Activated B cell treated with CpG ODN at 0.5 μM for 24 hours (primary cell): Measurements from ENCODE around the gene NOL4L. TPM values are rescaled to one million over a fixed set of nuclear protein-coding genes. Genes with fewer than 3 reads are reported as not detected.

Experiments
- ATAC-seq: fragments of 200-7000 bp; cut with Tn5 transposase; one replicate; pipeline ENCODE4 v1.10.0; 2021; ENCODE audit warnings: low read depth, mild to moderate bottlenecking, moderate library complexity
- CTCF ChIA-PET: fragments of 350-600 bp; sonication (Branson Sonifier 250); formaldehyde crosslinking; loops from one replicate; lab custom pipeline; 2021; ENCODE audit warnings: antibody characterized with exemption; lab: Charles Lee
- POLR2A ChIA-PET: fragments of 350-600 bp; sonication (Branson Sonifier 250); formaldehyde crosslinking; loops from one replicate; lab custom pipeline; 2021; ENCODE audit warnings: antibody characterized with exemption; lab: Charles Lee
- DNase-seq: peaks from one replicate; pipeline ENCODE4 v3.0.0; 2022
- H3K27ac Mint-ChIP-seq: one replicate; pipeline ENCODE4 v1.8.0; 2020; ENCODE audit warnings: mixed read lengths
- H3K27me3 Mint-ChIP-seq: one replicate; pipeline ENCODE4 v1.8.0; 2021; ENCODE audit warnings: mixed read lengths
- H3K36me3 Mint-ChIP-seq: one replicate; pipeline ENCODE4 v1.8.0; 2021; ENCODE audit warnings: low read depth, mixed read lengths
- H3K4me1 Mint-ChIP-seq: one replicate; pipeline ENCODE4 v1.8.0; 2021; ENCODE audit warnings: mixed read lengths
- H3K4me3 Mint-ChIP-seq: one replicate; pipeline ENCODE4 v1.8.0; 2020; ENCODE audit warnings: mild to moderate bottlenecking, mixed read lengths
- H3K9me3 Mint-ChIP-seq: one replicate; pipeline ENCODE4 v1.8.0; 2020; ENCODE audit warnings: mixed read lengths
- intact Hi-C: fragments of 100-400 bp; cut with micrococcal nuclease; formaldehyde crosslinking; loops from one replicate; pipeline ENCODE4 v1.15.1; 2024
- total RNA-seq: library from RNA; stranded (reverse); gene quantifications from 2 replicates; pipeline ENCODE4 v1.2.3, GENCODE V29; 2022
- TF ChIP-seq, protein P1 (sequence below): fragments of 200-600 bp; IDR thresholded peaks from one replicate; pipeline ENCODE4 v1.8.0; 2022; ENCODE audit warnings: antibody characterized with exemption, mild to moderate bottlenecking

NOL4L gene
- total RNA-seq, 1 donor from 2014 or later = 4.7 TPM

DNA sequence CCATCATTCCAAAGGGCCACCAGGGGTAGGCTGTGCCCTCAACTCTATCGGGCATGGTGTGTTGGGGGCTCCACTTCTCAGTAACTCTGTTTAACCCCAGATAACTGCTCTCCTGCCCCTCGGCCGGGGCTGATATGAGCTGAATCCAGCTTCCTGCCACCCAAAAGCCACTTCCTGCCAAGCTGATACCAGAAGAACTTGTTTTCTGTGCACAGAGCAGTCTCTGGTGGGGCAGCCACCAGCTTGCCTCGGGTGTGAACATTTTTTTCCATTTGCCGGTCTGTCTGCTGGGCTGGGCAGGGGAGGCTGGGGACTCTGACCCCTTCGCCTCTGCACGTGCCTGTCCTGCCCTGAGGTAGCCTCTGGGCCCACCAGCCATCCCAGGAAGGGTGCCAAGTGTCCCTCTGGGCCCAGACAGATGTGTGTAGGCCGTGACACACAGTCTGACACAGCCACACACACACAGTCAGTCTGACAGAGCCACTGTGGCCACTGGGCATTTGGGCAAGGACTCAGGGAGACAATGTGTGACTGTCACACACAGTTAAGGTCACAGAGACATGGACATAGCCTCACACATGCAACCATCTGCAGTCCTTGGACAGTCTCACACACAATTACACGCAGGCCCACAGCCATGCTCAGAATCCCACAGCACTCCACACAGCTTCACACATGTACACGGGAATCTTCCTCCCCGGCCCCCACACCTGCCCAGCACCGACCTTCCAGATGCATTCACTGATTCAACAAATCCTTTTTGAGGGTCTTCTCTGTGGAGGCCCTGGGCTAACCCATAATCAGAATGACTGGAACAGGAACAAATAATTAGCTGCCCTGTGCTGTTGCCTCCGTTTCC lies 45.1 kb downstream of the NOL4L start:
- DNase-seq = peak; percentile 25
- Mint-ChIP-seq H3K27ac (peak overlapping the region; percentile 82), H3K4me1 (peaks cover 47% of the 10 kb centered on the region), H3K4me3 (peak overlapping the region; percentile 49), H3K27me3 (no peaks in the 10 kb centered on the region), H3K36me3 (peaks cover 3% of the 10 kb centered on the region), H3K9me3 (no peaks in the 10 kb centered on the region)
- TF ChIP-seq, protein P1, sequence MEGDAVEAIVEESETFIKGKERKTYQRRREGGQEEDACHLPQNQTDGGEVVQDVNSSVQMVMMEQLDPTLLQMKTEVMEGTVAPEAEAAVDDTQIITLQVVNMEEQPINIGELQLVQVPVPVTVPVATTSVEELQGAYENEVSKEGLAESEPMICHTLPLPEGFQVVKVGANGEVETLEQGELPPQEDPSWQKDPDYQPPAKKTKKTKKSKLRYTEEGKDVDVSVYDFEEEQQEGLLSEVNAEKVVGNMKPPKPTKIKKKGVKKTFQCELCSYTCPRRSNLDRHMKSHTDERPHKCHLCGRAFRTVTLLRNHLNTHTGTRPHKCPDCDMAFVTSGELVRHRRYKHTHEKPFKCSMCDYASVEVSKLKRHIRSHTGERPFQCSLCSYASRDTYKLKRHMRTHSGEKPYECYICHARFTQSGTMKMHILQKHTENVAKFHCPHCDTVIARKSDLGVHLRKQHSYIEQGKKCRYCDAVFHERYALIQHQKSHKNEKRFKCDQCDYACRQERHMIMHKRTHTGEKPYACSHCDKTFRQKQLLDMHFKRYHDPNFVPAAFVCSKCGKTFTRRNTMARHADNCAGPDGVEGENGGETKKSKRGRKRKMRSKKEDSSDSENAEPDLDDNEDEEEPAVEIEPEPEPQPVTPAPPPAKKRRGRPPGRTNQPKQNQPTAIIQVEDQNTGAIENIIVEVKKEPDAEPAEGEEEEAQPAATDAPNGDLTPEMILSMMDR = no peak
- intact Hi-C loops = loop anchor here (2.0 to 5.0 kb wide), 3 partner anchors 15 to 333 kb away; partner anchors contain the start of genes PLAGL2 and POFUT1
- peak; percentile 23 for ATAC-seq
- CTCF ChIA-PET = interaction anchor here (1.7 to 2.3 kb wide), 2 partner anchors 18 to 113 kb away, joined by 9 to 10 read pairs; no protein-coding TSS in a partner anchor
- POLR2A ChIA-PET = interaction anchor here (0.6 to 1.6 kb wide), 2 partner anchors 13 to 112 kb away, joined by 8 to 9 read pairs; no protein-coding TSS in a partner anchor

DNA sequence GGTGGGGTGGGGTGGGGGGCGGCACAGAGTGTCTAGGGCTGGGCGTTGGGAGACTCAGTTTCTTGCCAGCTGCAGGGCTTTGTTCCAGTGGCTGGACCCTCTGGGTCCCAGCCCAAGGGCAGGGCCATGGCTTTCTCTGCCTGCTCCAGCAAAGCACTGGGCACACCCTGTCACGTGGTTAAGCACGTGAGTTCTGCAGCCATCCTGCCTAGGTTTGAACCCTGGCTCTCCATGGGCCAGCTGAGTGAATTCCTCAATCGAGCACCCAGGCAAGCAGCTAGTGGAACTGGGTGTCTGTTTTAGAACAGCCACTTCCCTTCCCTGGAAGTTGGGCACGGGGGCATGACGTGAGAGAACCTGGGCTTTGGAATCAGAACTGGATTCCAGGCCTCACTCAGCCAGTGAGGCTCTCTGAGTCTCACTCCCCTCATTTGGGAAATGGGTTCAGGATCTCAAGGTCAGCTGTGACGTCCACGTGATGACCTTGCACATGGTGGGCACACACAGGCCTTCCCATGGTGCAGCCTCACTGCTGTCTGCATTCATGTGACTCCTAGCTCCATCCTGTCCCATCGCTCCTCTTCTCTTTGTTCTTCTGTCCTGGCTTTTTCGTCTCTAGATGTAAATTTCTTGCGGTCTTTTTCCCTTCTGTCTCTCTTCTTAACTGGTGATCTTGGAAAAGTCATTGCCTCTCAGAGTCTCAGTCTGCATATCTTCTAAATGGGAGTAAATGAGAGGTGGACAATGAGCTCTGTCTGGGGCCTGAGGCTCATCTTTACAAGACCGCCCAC lies 45.9 kb downstream of the NOL4L start:
- Mint-ChIP-seq H3K9me3 (no peaks in the 10 kb centered on the region), H3K4me3 (peak overlapping the region; percentile 49), H3K27me3 (no peaks in the 10 kb centered on the region), H3K27ac (peak overlapping the region; percentile 82), H3K4me1 (peaks cover 56% of the 10 kb centered on the region), H3K36me3 (peaks cover 3% of the 10 kb centered on the region)
- no peak for DNase-seq
- CTCF ChIA-PET = interaction anchor here (1.4 to 2.3 kb wide), 4 partner anchors 11 to 114 kb away, joined by 3 to 10 read pairs (median 8); no protein-coding TSS in a partner anchor
- ATAC-seq = no peak
- intact Hi-C loops = loop anchor here (2.0 to 5.0 kb wide), 3 partner anchors 16 to 332 kb away; partner anchors contain the start of genes PLAGL2 and POFUT1
- TF ChIP-seq, protein P1 = no peak
- POLR2A ChIA-PET = interaction anchor here (1.6 kb wide), 1 partner anchor 12 kb away, joined by 9 read pairs; no protein-coding TSS in a partner anchor

DNA sequence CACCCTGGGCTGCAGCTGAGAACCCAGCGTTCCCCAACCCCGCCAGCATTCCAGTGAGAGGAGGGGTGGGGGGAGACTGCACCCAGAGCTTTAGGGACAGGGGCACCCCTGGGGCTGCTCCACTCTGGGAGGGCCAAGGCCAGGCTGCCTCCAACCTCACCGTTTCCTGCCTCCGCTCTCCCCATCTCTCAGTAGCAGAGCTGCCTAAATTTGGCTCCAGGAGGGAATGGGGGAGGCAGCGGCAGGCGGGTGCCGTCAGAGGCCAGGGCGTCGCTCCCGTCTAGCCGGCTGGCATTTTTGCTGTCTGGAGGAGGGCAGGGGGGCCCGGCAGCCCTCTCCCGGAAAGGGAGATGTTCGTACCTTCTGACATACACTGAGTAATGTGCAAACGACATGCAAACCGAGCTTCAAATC lies 46.6 kb downstream of the NOL4L start:
- Mint-ChIP-seq H3K36me3 (peaks cover 3% of the 10 kb centered on the region), H3K9me3 (no peaks in the 10 kb centered on the region), H3K27me3 (no peaks in the 10 kb centered on the region), H3K4me3 (peak overlapping the region; percentile 32), H3K4me1 (peaks cover 63% of the 10 kb centered on the region), H3K27ac (no peak overlapping the region)
- intact Hi-C loops = loop anchor here (2.0 to 5.0 kb wide), 3 partner anchors 16 to 331 kb away; partner anchors contain the start of genes PLAGL2 and POFUT1
- ChIA-PET POLR2A (interaction anchor here (0.7 kb wide), 1 partner anchor 32 kb away, joined by 5 read pairs; no protein-coding TSS in a partner anchor), CTCF (interaction anchor here (1.4 to 2.2 kb wide), 3 partner anchors 11 to 114 kb away, joined by 3 to 10 read pairs (median 7); no protein-coding TSS in a partner anchor)
- no peak for DNase-seq
- TF ChIP-seq, protein P1 = no peak
- no peak for ATAC-seq

DNA sequence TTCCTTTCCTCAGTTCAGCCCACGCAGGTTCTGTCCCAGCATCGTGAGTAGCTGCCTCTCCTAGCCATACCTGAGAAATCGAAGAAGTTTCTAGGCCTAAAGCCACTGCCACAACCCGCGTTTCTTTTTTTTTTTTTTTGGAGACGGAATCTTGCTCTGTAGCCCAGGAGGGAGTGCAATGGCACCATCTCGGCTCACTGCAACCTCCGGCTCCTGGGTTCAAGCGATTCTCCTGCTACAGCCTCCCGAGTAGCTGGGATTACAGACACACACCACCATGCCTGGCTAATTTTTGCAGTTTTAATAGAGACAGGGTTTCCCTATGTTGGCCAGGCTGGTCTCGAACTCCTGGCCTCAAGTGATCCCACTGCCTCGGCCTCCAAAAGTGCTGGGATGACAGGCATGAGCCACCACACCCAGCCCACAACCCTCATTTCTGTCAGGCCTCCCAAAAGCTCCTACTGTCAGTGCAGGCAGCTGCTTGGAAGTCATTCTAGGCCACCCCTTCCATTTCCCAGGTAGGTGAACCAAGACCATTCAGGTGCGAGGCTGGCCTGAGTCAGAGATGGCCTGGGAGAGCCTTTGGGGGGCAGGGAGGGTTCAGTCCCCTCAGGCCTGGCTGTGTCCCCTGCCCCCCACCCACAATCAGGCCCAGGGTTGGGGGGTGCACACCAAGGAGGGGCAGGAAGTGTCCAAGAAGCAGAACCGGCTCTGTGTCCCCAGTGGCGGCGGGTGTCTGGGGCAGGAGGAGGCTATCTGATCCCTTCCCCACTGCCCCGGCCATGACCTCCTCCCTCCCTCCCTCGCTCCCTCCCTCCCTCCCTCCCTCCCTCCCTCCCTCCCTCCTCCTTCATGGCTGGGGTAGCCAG lies 47.2 kb downstream of the NOL4L start:
- Mint-ChIP-seq H3K36me3 (peaks cover 3% of the 10 kb centered on the region), H3K27me3 (no peaks in the 10 kb centered on the region), H3K9me3 (no peaks in the 10 kb centered on the region), H3K4me3 (peak overlapping the region; percentile 96), H3K27ac (peak overlapping the region; percentile 92), H3K4me1 (peaks cover 66% of the 10 kb centered on the region)
- ChIA-PET CTCF (interaction anchor here (1.4 to 2.2 kb wide), 2 partner anchors 10 to 115 kb away, joined by 3 to 7 read pairs; no protein-coding TSS in a partner anchor), POLR2A (interaction anchor here (0.7 to 1.9 kb wide), 3 partner anchors 10 to 32 kb away, joined by 4 to 9 read pairs (median 5); no protein-coding TSS in a partner anchor)
- ATAC-seq (no peak), DNase-seq (no peak)
- intact Hi-C loops = loop anchor here (1.0 to 5.0 kb wide), 5 partner anchors 10 to 331 kb away; partner anchors contain the start of genes PLAGL2 and POFUT1
- TF ChIP-seq, protein P1 = no peak
